ENCODE results near the gene PPFIBP1.

PPFIBP1 gene

DNA sequence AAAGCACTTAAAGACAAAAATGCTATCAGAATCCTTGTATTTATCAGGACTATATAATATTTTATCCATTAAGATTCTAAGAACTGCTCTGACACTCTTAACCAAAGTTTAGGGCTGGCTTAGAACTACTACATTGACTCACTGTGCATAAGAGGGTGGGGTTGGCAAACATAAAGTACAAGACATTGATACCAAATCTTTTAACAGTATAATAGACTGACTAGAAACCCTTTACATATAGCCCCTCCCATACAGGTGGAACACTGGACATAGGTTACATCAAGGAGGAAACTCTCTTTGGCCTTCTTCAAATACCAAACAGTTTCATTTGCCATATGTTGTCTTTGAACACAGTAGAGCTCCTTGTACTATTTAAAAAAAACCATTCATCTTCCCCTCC is 156.6 kb downstream of the PPFIBP1 start:
- no peak for DNase-seq (ENCODE audit: extremely low read depth, low read depth)
- TF ChIP-seq, protein P1, sequence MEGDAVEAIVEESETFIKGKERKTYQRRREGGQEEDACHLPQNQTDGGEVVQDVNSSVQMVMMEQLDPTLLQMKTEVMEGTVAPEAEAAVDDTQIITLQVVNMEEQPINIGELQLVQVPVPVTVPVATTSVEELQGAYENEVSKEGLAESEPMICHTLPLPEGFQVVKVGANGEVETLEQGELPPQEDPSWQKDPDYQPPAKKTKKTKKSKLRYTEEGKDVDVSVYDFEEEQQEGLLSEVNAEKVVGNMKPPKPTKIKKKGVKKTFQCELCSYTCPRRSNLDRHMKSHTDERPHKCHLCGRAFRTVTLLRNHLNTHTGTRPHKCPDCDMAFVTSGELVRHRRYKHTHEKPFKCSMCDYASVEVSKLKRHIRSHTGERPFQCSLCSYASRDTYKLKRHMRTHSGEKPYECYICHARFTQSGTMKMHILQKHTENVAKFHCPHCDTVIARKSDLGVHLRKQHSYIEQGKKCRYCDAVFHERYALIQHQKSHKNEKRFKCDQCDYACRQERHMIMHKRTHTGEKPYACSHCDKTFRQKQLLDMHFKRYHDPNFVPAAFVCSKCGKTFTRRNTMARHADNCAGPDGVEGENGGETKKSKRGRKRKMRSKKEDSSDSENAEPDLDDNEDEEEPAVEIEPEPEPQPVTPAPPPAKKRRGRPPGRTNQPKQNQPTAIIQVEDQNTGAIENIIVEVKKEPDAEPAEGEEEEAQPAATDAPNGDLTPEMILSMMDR (IDR thresholded peaks at IDR 0.05; ENCODE audit: low read depth, low read length): no peak

DNA sequence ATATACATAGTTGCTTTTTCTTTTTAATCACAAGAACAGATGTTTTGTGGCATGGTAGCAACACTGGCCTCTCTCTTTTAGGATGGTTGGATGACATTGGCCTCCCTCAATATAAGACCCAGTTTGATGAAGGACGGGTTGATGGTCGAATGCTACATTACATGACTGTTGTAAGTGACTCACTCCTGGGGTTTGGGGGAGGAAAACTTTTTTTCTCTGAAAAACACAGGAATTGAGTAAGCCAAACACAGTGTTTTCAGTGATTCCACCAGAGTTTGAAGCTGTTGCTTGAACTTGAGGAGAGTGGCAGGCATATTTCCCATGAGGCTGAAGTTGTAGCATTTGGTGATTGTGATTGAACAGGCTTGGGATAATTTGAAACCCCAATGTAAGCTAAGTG is 158.5 kb downstream of the PPFIBP1 start:
- no peak for DNase-seq (ENCODE audit: extremely low read depth, low read depth)
- TF ChIP-seq, protein P1 (IDR thresholded peaks at IDR 0.05; ENCODE audit: low read depth, low read length): no peak

DNA sequence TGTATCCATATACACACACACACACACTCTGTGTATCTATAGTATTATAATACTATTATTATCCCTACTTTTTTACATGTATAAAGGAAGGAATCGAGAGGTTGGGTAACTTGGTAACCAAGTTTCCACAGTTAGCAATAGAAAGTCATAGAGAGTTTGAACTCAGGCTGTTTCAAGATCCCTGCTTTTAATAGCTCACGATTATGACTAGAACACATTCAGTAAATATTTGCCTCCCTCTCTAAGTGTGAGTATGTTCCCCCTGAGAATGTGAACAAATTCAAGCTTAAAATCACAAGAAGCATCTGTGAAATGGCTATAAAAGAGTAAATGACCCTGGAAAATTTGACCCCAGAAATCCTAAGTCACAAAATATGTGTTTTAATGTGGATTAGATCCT is 161.3 kb downstream of the PPFIBP1 start:
- no peak for DNase-seq (ENCODE audit: extremely low read depth, low read depth)
- TF ChIP-seq, protein P1 (IDR thresholded peaks at IDR 0.05; ENCODE audit: low read depth, low read length): no peak

DNA sequence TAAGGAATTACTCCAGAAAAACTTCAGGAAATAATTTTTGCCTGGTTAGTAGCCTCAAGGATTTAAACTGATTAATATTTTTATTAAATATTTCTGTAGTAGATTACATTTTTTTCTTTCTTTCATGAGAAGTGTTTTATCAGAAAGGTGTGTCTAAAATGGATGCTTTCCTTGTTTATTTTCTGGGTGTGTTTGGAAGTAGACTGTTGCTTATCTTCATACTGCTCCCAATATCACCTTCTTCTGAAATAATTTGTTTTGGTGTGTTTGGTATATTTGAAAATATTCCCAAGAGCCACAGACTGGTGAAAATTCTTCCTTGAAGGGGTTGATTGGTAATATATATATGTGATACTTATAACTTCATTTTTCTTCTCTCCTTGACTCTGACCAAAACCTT is 162.1 kb downstream of the PPFIBP1 start:
- no peak for DNase-seq (ENCODE audit: extremely low read depth, low read depth)
- TF ChIP-seq, protein P1 (IDR thresholded peaks at IDR 0.05; ENCODE audit: low read depth, low read length): no peak

DNA sequence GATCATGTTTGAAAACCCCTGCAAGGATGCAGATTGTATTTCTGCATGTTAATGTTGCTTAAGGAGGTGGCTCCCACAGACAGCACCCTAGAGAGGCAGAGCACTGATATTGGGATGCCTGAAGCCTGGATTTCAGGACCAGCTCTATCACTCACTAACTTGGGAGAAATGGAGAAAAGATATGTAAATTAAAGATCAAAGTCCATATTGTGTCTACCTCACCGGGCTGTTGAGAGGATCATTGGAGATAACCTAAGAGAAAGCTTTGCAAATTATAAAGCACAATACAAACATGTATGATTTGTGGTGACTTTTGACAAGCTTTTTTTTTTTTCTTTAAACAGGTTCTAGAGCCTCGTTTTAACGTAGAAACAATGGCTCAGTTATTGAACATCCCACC is 164.7 kb downstream of the PPFIBP1 start:
- TF ChIP-seq, protein P1 (IDR thresholded peaks at IDR 0.05; ENCODE audit: low read depth, low read length): no peak

DNA sequence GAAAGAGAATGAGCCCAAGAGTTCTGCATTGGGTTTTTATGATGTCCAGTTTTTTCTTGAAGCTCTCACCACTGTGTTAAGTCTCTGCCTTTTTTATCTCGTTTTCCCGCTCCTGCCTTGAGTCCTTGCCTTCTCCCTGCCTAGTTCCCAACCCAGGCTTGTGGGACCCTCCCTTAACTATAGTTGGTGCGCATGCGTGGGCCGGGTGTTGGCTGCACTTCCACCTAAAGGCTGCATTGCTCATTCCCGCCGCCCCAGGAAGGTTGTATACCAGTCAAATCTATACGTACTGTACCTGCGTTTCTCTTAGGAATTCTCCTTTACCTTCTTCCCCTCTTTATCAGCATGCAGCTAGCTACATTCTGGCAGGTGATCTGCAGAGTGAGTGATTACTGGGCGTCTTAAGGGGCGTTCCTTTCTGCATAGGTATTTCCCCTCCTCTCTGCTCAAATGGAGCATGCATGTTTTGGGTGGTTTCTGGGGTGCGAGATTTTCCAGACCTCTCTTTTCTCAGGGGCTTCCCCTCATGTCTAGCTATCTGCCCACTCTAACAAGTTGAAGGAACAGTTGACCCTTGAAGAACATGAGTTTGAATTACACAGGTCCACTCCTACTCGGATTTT is 165.7 kb downstream of the PPFIBP1 start:
- no peak for DNase-seq (ENCODE audit: extremely low read depth, low read depth)
- TF ChIP-seq, protein P1 (IDR thresholded peaks at IDR 0.05; ENCODE audit: low read depth, low read length): no peak

More for the DNA sequence above, 164.7 kb downstream of the PPFIBP1 start:
- DNase-seq (ENCODE audit: extremely low read depth, low read depth): no peak

DNA sequence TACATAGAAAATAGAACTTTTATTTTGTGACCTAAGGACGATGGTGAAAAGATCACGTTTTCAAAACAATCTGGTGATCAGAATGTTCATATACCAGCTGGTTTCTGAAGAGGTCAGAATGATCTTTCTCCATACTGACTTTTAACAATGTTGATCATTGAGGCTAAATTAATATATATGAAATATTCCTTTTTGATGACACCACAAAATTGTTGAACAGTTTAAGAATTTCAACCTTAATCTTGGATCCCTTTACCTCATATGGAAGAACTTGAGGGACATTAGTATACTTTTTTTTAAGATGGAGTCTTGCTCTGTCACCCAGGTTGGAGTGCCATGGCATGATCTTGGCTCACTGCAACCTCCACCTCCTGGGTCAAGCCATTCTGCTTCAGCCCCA is 169.4 kb downstream of the PPFIBP1 start:
- no peak for DNase-seq (ENCODE audit: extremely low read depth, low read depth)
- TF ChIP-seq, protein P1 (IDR thresholded peaks at IDR 0.05; ENCODE audit: low read depth, low read length): no peak
